Small intestine (tissue), 7 donors: ENCODE data around the gene CMIP. TPM values are rescaled to one million over a fixed set of nuclear protein-coding genes. Genes with fewer than 3 reads are reported as not detected.

ENCODE experiments used
- DNase-seq, 2 donors: peaks; one replicate each; pipeline versions ENCODE4 v3.0.0 to v3.0.0-alpha.2; 2013
- FAIRE-seq: peaks from 2 replicates; lab custom pipeline; 2012; peaks lifted over from hg19 to GRCh38; lab: Jason Lieb, UNC
- H3K27ac ChIP-seq, 3 donors: one replicate each; pipeline ENCODE4 v1.5.1; 2013; ENCODE audit warnings: low read length in 2 of 3, mild to moderate bottlenecking in 2 of 3, control low read depth in 1 of 3, inconsistent platforms in 1 of 3, low read depth in 1 of 3, moderate library complexity in 1 of 3
- H3K27me3 ChIP-seq, 3 donors: one replicate each; pipeline ENCODE4 v1.6.1; 2013; ENCODE audit warnings: low read length in 3 of 3, inconsistent platforms in 1 of 3; ENCODE audit not compliant: control insufficient read depth in 3 of 3, insufficient read depth in 3 of 3
- H3K36me3 ChIP-seq, 3 donors: one replicate each; pipeline ENCODE4 v1.6.1; 2013; ENCODE audit warnings: low read length in 3 of 3, inconsistent platforms in 1 of 3, low read depth in 1 of 3, mild to moderate bottlenecking in 1 of 3, moderate library complexity in 1 of 3; ENCODE audit not compliant: control insufficient read depth in 3 of 3, insufficient read depth in 2 of 3
- H3K4me1 ChIP-seq, 3 donors: one replicate each; pipeline ENCODE4 v1.6.1; 2013; ENCODE audit warnings: low read length in 2 of 3, inconsistent platforms in 1 of 3, low read depth in 1 of 3, mild to moderate bottlenecking in 1 of 3, moderate library complexity in 1 of 3; ENCODE audit not compliant: control insufficient read depth in 3 of 3, insufficient read depth in 2 of 3
- H3K4me3 ChIP-seq, 3 donors: one replicate each; pipeline ENCODE4 v1.5.1; 2013; ENCODE audit warnings: low read length in 3 of 3, control low read depth in 1 of 3, inconsistent platforms in 1 of 3, low read depth in 1 of 3, mild to moderate bottlenecking in 1 of 3, moderate library complexity in 1 of 3
- H3K9me3 ChIP-seq, 2 donors: one replicate each; pipeline ENCODE4 v1.6.1; 2013; ENCODE audit warnings: low read depth in 1 of 2, low read length in 1 of 2; ENCODE audit not compliant: control insufficient read depth in 2 of 2, insufficient read depth in 1 of 2
- WGBS, 3 donors: extraction: QIAGEN DNeasy Blood & Tissue Kit; methylation state at CpG; one replicate each; pipeline ENCODE4 v1.1.7; 2013; 5-methylcytosine and 5-hydroxymethylcytosine counted together
- polyA plus RNA-seq, 4 donors: library from polyadenylated mRNA; stranded (reverse) in 3 of 4; unstranded in 1 of 4; fragments of 200-250 nt in 3 of 4; fragments of 120-200 nt in 1 of 4; gene quantifications; one replicate each; pipeline versions ENCODE4 v1.2.1 to v1.2.3, GENCODE V29; 2013
- donor health status: healthy with polysubstance abuse.
- donor health status: control.
- donor health status: control.
- donor health status: Bipolar disorder and iron deficiency.
- donor health status: healthy.

Gene CMIP
- polyA plus RNA-seq, 4 donors, result 43.8 to 74.7 (median 55.7) TPM

GRCh38 chr16:81492965-81493754 lies 48.6 kb downstream of the CMIP start:
- no peak overlapping the region for H3K4me3 ChIP-seq
- H3K27me3 ChIP-seq, result no peaks in the 10 kb centered on the region
- H3K9me3 ChIP-seq, result no peaks in the 10 kb centered on the region
- FAIRE-seq, result no peak
- 56 to 75% (median 63%) methylated on average over 29 of the region's 29 CpGs for WGBS, 3 donors
- peaks cover 0 to 75% (median 0%) of the 10 kb centered on the region in 3 donors for H3K36me3 ChIP-seq
- no peak for DNase-seq
- peak overlapping the region; percentile 52 to 86 (median 79) for H3K27ac ChIP-seq
- peaks cover 23 to 50% (median 27%) of the 10 kb centered on the region in 3 donors for H3K4me1 ChIP-seq

- no peak for FAIRE-seq
- Histone ChIP-seq H3K9me3 (no peaks in the 10 kb centered on the region), H3K27ac (peak overlapping the region; percentile 52 to 86 (median 79)), H3K4me1 (peaks cover 23 to 52% (median 28%) of the 10 kb centered on the region in 3 donors), H3K4me3 (no peak overlapping the region), H3K36me3 (peaks cover 0 to 76% (median 0%) of the 10 kb centered on the region in 3 donors), H3K27me3 (no peaks in the 10 kb centered on the region)
- 21 to 55% (median 38%) methylated on average over 21 to 23 of the region's 23 CpGs for WGBS, 3 donors
- DNase-seq, result peak; percentile 83 to 93
Observed at GRCh38 chr16:81493755-81494433, 49.3 kb downstream of the CMIP start.

GRCh38 chr16:81494434-81494806 lies 49.8 kb downstream of the CMIP start:
- DNase-seq (no peak), FAIRE-seq (no peak)
- Histone ChIP-seq H3K4me3 (no peak overlapping the region), H3K9me3 (no peaks in the 10 kb centered on the region), H3K27me3 (no peaks in the 10 kb centered on the region), H3K27ac (peak overlapping the region; percentile 52 to 86 (median 76)), H3K4me1 (peaks cover 23 to 52% (median 28%) of the 10 kb centered on the region in 3 donors), H3K36me3 (peaks cover 0 to 76% (median 0%) of the 10 kb centered on the region in 3 donors)
- 80 to 82% (median 81%) methylated on average over 10 of the region's 10 CpGs for WGBS, 3 donors

DNA sequence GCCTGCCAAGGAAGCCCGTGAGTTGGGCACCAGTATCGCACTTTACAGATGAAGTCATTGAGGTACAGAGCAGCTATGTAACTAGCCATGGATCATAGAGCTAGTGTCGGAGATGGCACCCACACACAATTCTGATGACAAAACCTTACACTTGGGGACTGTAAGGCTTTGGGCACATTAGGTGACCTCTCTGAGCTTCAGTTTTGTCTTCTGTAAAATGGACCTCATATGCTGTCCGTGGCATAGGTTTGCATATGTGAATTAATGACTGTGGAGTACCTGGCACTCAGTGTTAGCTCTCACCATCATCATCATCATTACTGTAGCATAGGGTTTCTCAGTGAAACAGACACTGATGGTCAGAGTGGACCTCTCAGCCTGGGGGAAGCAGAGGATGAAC lies 50.3 kb downstream of the CMIP start:
- no peak for FAIRE-seq
- WGBS, 3 donors, result 91 to 93% (median 92%) methylated on average over 4 of the region's 4 CpGs
- peak overlapping the region in 1 of 3 donors; percentile 66 for H3K27ac ChIP-seq
- H3K9me3 ChIP-seq, result no peaks in the 10 kb centered on the region
- no peak overlapping the region for H3K4me3 ChIP-seq
- no peak for DNase-seq
- no peaks in the 10 kb centered on the region for H3K27me3 ChIP-seq
- peaks cover 0 to 77% (median 0%) of the 10 kb centered on the region in 3 donors for H3K36me3 ChIP-seq
- H3K4me1 ChIP-seq, result peaks cover 23 to 48% (median 28%) of the 10 kb centered on the region in 3 donors

- Histone ChIP-seq H3K27ac (peak overlapping the region in 2 of 3 donors; percentile 13 to 66), H3K36me3 (peaks cover 0 to 75% (median 0%) of the 10 kb centered on the region in 3 donors), H3K4me1 (peaks cover 23 to 48% (median 28%) of the 10 kb centered on the region in 3 donors), H3K4me3 (no peak overlapping the region), H3K9me3 (no peaks in the 10 kb centered on the region), H3K27me3 (no peaks in the 10 kb centered on the region)
- WGBS, 3 donors, result 21 to 43% (median 38%) methylated on average over 17 of the region's 17 CpGs
- DNase-seq (no peak), FAIRE-seq (no peak)
Observed at GRCh38 chr16:81495321-81496234, 51.0 kb downstream of the CMIP start.

- 36 to 66% (median 52%) methylated on average over 7 of the region's 7 CpGs for WGBS, 3 donors
- H3K27me3 ChIP-seq, result no peaks in the 10 kb centered on the region
- H3K36me3 ChIP-seq, result peaks cover 0 to 74% (median 0%) of the 10 kb centered on the region in 3 donors
- peak overlapping the region in 2 of 3 donors; percentile 45 to 66 for H3K27ac ChIP-seq
- no peak for DNase-seq
- peaks cover 23 to 50% (median 28%) of the 10 kb centered on the region in 3 donors for H3K4me1 ChIP-seq
- no peaks in the 10 kb centered on the region for H3K9me3 ChIP-seq
- no peak overlapping the region for H3K4me3 ChIP-seq
- FAIRE-seq, result no peak
Observed at GRCh38 chr16:81496321-81496720, 51.7 kb downstream of the CMIP start.

GRCh38 chr16:81496742-81497141 lies 52.1 kb downstream of the CMIP start:
- Histone ChIP-seq H3K4me1 (peaks cover 23 to 50% (median 28%) of the 10 kb centered on the region in 3 donors), H3K27me3 (no peaks in the 10 kb centered on the region), H3K36me3 (peaks cover 0 to 70% (median 0%) of the 10 kb centered on the region in 3 donors), H3K27ac (peak overlapping the region in 2 of 3 donors; percentile 52 to 68), H3K9me3 (no peaks in the 10 kb centered on the region), H3K4me3 (no peak overlapping the region)
- FAIRE-seq (no peak), DNase-seq (peak in 1 of 2 donors; percentile 53)
- WGBS, 3 donors, result 30 to 70% (median 38%) methylated on average over 6 of the region's 6 CpGs
